ENCODE results near the gene SNAPC3. TPM values are rescaled to one million over a fixed set of nuclear protein-coding genes. Genes with fewer than 3 reads are reported as not detected.
"Not testable (repeated sequence)": the region's sequence is repeated elsewhere in the genome, so short reads cannot be mapped to it uniquely, and the experiment has no call there.

The SNAPC3 gene
- total RNA-seq, 2 donors from 2014 or later, result 41.3 to 52.5 TPM

DNA sequence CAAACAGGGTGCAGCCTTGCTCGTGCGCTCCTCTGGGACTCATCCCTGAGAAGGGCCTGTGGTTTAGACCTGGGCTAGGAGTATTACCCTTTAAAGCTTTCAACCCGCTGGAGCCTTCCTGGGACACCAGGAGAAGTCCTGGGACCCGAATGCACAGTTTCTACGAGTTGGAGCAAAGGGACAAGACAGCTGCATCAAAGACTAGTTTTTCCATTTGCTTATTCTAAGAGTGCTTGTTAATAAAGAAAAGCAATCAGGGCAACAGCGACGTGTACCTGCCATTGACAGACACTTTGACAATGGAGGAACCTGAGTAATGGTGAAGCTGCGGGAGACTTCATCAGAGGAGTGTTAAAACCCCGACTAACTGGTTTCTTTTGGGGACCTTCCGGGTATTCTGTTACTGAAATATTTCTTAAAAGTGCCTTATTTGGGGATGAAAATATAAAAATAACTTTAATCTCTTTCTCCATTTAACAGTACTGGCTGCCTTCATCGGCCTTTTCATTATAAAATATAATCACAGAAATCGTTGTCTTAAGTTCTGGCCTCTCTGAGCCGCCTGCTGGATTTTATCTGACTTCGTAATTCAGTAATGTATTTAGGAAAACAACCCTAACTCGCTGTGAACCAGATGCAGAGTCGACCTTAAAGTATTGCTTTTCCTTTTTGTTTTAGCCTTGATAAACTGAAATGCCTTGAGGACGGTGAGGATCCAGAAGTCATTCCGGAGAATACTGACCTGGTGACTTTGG lies 732 bp downstream of the SNAPC3 start:
- no peaks in the 10 kb centered on the region for H3K27me3 ChIP-seq (ENCODE audit: control insufficient read depth, insufficient read depth, low read length, poor library complexity, severe bottlenecking)
- TF ChIP-seq, protein P1, sequence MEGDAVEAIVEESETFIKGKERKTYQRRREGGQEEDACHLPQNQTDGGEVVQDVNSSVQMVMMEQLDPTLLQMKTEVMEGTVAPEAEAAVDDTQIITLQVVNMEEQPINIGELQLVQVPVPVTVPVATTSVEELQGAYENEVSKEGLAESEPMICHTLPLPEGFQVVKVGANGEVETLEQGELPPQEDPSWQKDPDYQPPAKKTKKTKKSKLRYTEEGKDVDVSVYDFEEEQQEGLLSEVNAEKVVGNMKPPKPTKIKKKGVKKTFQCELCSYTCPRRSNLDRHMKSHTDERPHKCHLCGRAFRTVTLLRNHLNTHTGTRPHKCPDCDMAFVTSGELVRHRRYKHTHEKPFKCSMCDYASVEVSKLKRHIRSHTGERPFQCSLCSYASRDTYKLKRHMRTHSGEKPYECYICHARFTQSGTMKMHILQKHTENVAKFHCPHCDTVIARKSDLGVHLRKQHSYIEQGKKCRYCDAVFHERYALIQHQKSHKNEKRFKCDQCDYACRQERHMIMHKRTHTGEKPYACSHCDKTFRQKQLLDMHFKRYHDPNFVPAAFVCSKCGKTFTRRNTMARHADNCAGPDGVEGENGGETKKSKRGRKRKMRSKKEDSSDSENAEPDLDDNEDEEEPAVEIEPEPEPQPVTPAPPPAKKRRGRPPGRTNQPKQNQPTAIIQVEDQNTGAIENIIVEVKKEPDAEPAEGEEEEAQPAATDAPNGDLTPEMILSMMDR (conservative IDR thresholded peaks at IDR 0.05), result peak; percentile 42
- peak overlapping the region; percentile 100 for H3K4me3 ChIP-seq (ENCODE audit: low read length)
- Mint-ChIP-seq H3K4me1 (peaks cover 18% of the 10 kb centered on the region), H3K36me3 (ENCODE audit: low read depth) (peaks cover 29% of the 10 kb centered on the region), H3K4me3 (peak overlapping the region; percentile 94), H3K27ac (peak overlapping the region; percentile 81), H3K9me3 (no peaks in the 10 kb centered on the region), H3K27me3 (ENCODE audit: insufficient read depth) (no peaks in the 10 kb centered on the region)
- 2 to 5% methylated on average over 11 to 17 of the region's 18 CpGs for WGBS, 2 experiments (ENCODE audit: insufficient coverage in 1 of 2, insufficient read length in 1 of 2)
- H3K9me3 ChIP-seq (ENCODE audit: control insufficient read depth, low read length), result no peaks in the 10 kb centered on the region
- H3K27ac ChIP-seq (ENCODE audit: low read depth, low read length), result no peak overlapping the region
- H3K36me3 ChIP-seq (ENCODE audit: control insufficient read depth, insufficient read depth, low read length), result peaks cover 38% of the 10 kb centered on the region
- no peak for DNase-seq
- no peaks in the 10 kb centered on the region for H3K4me1 ChIP-seq (ENCODE audit: control insufficient read depth, insufficient read depth, low read length)
- H3K9ac ChIP-seq (ENCODE audit: extremely low read depth, low read length, poor library complexity, severe bottlenecking), result peak overlapping the region; percentile 73

DNA sequence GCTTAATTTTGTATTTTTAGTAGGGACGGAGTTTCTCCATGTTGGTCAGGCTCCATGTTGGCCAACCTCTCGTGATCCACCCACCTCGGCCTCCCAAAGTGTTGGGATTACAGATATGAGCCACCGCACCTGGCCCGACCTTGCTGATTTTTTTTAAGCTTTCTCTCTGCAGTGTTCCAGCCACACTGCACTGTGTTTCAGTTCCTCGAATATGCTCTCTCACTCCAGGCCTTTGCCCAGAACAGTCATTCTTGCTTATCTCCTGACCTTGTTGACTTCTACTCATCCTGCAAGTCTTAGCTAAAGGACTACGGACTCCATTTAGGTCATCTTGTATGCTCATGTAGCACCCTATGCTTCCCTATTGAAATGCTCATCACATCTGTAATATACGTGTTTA lies 3.3 kb downstream of the SNAPC3 start:
- Histone ChIP-seq H3K27ac (ENCODE audit: low read depth, low read length) (no peak overlapping the region), H3K4me1 (ENCODE audit: control insufficient read depth, insufficient read depth, low read length) (no peaks in the 10 kb centered on the region), H3K27me3 (ENCODE audit: control insufficient read depth, insufficient read depth, low read length, poor library complexity, severe bottlenecking) (no peaks in the 10 kb centered on the region), H3K9me3 (ENCODE audit: control insufficient read depth, low read length) (no peaks in the 10 kb centered on the region), H3K36me3 (ENCODE audit: control insufficient read depth, insufficient read depth, low read length) (peaks cover 64% of the 10 kb centered on the region), H3K4me3 (ENCODE audit: low read length) (peak overlapping the region; percentile 38), H3K9ac (ENCODE audit: extremely low read depth, low read length, poor library complexity, severe bottlenecking) (no peak overlapping the region)
- DNase-seq, result no peak
- H3K27ac Mint-ChIP-seq, result no peak overlapping the region
- H3K9me3 Mint-ChIP-seq, result no peaks in the 10 kb centered on the region
- WGBS, 2 experiments (ENCODE audit: insufficient coverage in 1 of 2, insufficient read length in 1 of 2), result 97% methylated on average over 8 of the region's 8 CpGs
- TF ChIP-seq, protein P1 (conservative IDR thresholded peaks at IDR 0.05), result no peak
- H3K4me1 Mint-ChIP-seq, result peaks cover 21% of the 10 kb centered on the region
- H3K36me3 Mint-ChIP-seq (ENCODE audit: low read depth), result peaks cover 46% of the 10 kb centered on the region
- no peak overlapping the region for H3K4me3 Mint-ChIP-seq
- H3K27me3 Mint-ChIP-seq (ENCODE audit: insufficient read depth), result no peaks in the 10 kb centered on the region

DNA sequence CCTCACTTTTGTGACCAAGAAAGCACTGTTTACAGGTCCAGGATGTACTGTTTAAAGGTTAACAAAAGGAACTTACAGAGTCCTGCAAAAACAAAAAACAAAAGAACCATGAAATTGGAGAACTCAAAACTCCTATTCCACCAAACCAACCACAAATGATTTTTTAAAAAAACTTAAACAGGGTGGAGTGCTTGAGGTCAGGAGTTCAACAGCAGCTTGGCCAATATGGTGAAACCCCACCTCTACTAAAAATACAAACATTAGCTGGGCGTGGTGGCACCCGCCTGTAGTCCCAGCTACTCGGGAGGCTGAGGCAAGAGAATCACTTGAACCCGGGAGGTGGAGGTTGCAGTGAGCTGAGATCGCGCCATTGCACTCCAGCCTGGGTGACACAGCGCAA lies 5.0 kb downstream of the SNAPC3 start:
- H3K4me1 Mint-ChIP-seq, result peaks cover 15% of the 10 kb centered on the region
- not testable (repeated sequence) for H3K9ac ChIP-seq (ENCODE audit: extremely low read depth, low read length, poor library complexity, severe bottlenecking); H3K27ac ChIP-seq (ENCODE audit: low read depth, low read length); H3K9me3 Mint-ChIP-seq; H3K27me3 ChIP-seq (ENCODE audit: control insufficient read depth, insufficient read depth, low read length, poor library complexity, severe bottlenecking); H3K27ac Mint-ChIP-seq; H3K27me3 Mint-ChIP-seq (ENCODE audit: insufficient read depth); H3K4me3 ChIP-seq (ENCODE audit: low read length); DNase-seq; H3K4me3 Mint-ChIP-seq; H3K9me3 ChIP-seq (ENCODE audit: control insufficient read depth, low read length); H3K4me1 ChIP-seq (ENCODE audit: control insufficient read depth, insufficient read depth, low read length)
- H3K36me3 Mint-ChIP-seq (ENCODE audit: low read depth), result peaks cover 52% of the 10 kb centered on the region
- H3K36me3 ChIP-seq (ENCODE audit: control insufficient read depth, insufficient read depth, low read length), result peaks cover 79% of the 10 kb centered on the region
- WGBS, 2 experiments (ENCODE audit: insufficient coverage in 1 of 2, insufficient read length in 1 of 2), result 96 to 98% methylated on average over 4 to 7 of the region's 7 CpGs

All from endodermal cell (in vitro differentiated cells).